ENCODE measurements around the gene ADI1. TPM values are rescaled to one million over a fixed set of nuclear protein-coding genes. Genes with fewer than 3 reads are reported as not detected.
"Not testable (repeated sequence)": the region's sequence is repeated elsewhere in the genome, so short reads cannot be mapped to it uniquely, and the experiment has no call there.

ADI1 gene
- total RNA-seq, 1 donor from 2014 or later, result 63.6 TPM

DNA sequence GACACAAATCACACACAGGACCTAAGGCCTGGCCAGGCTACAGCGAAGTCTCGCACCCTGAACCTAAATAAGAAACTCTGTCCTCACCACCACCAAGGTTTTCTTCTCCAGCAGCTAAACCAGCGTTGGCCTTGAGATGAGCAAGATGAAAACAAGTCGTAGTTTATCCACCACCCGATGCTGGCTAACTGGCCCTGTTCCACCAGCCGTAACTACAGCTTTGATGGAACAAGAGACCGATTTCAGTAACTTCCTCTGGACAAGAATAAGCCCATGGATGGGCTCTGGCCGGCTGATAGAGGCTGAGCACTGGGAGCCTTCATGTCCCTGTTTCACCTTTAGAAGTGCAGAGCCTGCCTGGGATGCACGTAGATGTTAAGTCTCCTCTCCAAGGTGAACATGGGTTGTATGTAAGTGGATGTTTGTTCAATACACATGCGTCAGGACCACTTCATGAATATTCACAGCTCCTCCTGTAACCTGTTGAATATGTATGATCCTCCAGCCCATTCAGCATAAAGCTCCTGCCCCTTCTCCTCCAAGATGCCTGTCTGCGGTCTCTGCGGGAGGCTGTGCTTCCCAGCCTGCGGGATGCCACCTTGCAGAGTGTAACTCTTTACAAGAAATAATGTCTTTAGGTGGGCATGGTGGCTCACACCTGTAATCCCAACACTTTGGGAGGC lies 24.2 kb downstream of the ADI1 start:
- DNase-seq (ENCODE audit: low spot score), result peak; percentile 71

DNA sequence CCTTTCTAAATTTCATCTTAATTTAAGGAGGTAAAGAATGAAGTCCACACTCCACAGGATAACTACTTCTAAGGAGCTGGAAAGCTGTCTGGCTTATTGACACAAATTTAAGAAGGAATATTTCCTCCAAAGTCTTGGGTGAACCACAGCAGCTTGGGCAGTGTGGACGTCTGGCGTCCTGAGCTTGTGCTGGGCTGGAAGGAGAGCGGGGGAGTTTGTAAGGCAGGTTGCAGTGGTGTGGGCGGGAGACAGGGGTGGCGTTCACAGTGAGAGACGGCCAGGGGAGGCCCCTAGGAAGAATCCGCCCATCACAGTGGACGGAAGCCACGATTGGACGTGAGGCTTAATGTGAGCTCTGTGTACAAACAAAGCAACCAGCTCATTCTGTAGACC lies 25.7 kb downstream of the ADI1 start:
- peak; percentile 65 for DNase-seq (ENCODE audit: low spot score)

DNA sequence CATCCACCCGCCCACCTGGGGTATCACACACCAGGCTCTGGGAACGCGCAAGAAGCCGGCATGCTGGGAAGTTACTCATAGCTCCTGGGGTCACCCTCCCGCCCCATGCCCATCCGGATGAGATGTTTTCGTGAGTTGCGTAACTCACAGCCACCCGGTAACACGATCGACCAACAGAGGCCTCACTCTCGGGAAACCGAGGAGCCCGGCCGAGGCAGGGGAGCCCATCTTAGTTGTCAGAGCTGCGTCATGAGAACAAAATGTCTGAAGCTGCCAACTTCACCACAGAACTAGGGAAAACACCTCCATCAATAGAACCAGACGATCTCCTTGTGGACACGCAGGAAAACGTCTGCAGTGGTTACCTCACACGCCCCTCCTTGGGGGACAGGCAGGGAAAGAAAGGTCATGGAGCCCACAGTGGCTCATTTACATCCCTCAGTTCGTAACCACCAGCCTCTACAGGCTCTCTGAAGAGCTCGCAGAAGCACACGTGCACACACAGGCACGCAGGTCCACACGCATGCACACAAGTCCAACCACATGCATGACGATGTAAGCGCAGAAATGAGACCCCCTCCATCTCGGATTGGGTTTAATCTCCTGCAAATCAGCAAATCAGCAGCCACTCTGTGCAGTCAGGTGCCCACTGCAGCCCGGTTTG lies 26.2 kb downstream of the ADI1 start:
- DNase-seq (ENCODE audit: low spot score), result peak; percentile 90

DNA sequence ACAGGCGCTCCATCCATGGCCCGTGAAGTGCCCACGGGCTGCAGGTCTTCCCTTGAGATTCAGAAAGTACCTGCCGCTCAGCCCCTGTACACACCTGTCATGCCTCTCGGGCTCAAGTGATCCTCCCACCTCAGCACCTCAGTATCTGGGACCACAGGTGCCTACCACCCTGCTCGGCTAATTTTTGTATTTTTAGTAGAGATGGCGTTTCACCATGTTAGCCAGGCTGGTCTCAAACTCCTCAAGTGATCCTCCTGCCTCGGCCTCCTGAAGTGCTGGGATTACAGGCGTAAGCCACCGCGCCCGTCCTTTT lies 26.9 kb downstream of the ADI1 start:
- not testable (repeated sequence) for DNase-seq (ENCODE audit: low spot score)

DNA sequence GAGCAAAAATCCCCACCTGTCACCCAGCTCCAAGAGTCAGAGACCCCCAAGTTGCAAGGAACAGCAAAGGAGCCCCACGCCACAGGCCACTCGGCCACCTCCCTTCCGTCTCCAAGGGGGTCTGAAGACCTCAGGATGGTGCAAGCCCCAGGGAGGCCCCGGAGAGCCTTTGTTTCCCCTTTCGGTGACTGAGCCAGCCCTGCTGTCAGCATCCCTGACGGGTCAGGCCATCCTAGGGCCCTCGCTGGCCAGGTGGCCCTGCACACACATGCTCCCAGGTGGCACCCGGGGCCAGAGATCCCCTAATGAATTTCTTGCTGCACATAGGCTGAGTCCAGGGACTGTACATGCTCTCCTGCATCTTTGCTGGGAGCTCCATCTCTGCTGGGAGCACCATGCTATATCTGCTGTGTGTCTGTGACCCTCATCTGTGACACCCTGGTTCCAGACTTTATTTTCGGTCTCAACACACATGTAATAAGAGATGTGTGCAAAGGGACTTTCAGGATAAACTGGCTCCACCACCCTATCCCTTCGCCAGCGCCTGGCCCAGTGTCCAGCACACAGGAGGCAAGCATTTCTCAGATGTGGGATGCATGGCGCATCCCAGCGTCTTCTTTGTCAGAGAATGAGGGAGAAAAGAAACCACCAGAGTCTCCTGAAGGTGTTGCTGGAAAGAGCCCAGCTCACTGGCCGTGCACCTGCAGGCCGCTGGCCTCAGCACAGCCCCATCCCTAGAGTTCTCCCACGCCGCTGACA lies 27.4 kb downstream of the ADI1 start:
- DNase-seq (ENCODE audit: low spot score), result peak; percentile 72

DNA sequence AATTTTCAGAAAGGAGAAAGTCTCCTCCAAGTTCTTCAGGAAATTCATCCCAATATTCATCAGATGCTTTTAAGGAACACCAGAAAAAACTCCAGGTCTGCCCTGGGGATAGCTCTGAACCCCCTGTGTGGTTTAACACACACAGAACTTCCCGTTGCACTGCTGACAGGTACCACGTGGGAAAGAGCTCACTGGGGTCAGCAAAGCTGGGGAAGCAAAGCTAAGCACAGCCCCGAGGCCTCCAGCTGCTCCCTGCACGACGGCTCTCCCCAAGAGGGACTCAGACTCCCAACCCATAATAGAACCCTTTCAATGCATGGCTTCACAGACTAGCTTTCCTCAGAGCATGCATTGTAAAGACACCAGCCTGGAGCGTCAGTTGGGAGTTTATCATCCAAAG lies 28.0 kb downstream of the ADI1 start:
- peak; percentile 75 for DNase-seq (ENCODE audit: low spot score)

DNA sequence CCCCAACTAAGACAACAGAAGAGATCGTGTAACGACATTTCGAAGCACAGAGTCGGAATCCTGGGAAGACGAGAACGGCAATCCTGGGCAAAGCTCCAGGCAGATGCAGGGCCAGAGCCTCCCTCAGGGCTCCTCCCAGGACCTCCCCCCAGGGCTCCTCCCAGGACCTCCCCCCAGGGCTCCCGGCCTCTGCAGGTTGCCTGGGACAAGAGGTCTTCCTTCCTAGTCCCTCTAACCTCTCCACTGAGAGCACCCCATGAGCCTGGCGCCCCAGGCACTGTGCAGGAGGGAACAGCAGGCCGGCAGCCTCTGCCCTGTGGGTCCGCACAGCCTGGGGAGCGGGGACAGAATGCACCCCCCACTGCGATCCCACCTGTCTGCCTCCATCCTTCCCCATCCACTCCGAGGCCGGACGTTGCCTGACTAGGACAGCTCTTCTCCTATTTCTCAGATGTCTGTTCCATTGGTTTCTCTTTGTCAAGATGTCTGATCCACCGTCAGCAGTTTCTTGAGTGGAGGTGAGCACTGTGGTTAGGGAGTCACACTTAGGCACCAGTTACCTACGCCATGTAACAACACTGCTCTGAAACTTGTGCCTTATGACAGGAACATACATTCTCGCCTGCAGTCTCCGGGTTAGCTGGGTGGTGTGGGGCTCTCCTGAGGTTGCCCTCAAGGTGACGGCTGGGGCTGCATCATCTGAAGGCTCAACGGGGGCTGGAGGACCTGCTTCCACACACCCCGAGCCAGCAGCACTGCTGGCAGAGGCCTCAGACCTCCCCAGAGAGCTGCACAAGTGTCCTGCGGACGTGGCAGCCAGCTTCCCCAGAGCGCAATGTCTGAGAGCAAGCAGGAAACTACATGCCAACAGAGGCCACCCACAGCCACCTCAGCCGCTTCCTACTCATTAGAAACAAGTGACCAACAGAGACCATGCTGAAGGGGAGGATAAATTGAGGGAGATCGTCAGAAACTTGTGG lies 28.9 kb downstream of the ADI1 start:
- DNase-seq (ENCODE audit: low spot score), result peak; percentile 89

DNA sequence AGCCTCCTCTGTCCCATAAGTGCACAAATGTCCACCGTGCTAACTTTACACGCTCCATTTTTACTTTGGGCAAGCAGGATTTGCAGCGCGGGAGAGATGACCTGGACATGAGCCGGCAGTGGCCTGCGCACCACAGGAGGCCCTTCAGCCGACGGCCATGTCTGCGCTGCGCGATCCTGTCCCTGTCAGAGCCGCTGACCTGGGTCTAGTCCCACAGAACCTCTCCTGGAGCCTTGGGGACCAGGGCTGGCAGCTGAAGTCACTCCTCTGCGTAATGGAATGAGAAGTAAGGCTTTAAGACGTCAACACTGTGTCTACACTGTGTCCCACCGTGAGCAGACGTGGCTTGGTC lies 29.6 kb downstream of the ADI1 start:
- DNase-seq (ENCODE audit: low spot score), result peak; percentile 77

DNA sequence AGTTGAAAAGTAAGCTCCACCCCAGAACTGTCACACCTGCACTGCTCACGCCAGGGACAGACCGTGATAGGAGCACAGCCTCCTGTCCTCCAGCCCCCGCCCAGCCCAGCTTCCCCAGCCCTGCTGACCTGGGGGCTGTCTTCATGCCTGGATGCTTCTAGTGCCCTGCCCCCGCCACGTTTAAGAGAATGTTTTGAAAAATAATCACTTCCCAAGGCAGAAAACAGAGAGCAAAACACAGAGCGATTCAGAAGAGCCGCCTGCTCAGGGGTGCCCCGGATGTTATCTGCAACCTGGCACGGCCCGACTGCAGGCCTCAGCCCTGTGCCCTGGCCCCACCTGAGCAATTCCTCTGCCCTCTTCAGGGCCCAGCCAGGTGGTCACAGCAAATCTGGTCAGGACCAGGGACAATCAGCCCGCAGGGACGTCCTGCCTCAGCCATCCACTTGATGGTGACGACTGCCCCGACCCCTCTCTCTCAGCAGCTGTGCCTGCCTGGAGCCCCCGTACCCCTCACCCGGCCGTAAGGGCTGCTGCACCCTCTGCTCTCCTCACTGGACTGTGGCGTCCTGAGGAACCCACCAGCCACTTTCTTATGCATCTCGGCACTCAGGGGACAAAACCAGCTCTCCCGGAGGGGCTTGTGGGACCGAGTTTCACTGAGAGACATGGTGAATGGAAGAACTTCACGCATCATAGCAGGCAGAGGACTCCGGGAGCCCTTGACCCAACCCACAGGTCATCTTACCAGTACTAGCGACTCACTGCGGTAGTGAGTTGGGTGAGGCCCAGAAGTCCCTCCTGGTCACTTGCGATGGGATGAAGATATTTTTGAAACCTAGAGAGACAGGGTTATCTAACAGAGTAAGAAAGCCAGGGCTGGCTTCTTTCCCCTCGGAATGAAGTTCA lies 30.2 kb downstream of the ADI1 start:
- peak; percentile 73 for DNase-seq (ENCODE audit: low spot score)

DNA sequence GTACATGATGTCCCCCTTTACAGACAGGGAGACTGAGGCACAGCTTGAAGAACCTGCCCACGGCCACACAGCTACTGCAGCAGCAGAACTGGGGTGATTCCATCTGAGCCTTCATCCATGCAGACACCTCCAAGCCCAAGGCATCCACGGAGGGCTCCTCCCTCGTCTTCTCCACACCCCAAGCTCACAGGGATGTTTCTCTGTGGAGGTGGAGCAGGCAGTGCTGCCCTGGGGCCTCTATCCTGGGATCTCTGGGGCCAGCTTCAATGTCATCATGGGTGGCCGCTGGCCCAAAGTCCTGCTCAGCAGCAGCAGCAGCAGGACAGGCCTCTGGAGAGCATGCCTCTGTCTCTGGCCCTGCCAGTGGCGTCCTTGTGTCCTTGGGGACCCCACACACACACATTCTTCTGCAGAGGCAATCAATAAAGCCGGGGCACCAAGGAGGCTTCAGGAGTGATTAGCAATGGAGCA lies 31.2 kb downstream of the ADI1 start:
- peak; percentile 49 for DNase-seq (ENCODE audit: low spot score)

DNA sequence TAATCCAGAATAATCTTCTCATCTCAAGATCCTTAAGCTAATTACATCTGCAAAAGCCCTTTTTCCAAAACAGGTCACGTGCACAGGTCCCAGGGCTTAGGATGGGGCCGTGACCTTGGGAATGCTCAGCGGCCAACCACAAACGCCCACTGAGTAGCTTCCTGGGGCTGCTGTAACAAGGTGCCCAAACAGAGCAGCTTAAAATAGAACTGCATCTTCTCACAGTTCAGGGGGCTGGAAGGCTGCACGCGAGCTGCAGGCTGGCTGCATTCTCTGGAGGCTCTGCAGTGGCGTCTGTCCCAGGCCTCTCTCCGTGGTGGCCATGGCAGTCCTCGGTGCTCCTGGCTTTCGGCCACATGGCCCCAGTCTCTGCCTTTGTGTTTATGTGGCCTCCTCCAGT lies 31.9 kb downstream of the ADI1 start:
- peak; percentile 60 for DNase-seq (ENCODE audit: low spot score)

DNA sequence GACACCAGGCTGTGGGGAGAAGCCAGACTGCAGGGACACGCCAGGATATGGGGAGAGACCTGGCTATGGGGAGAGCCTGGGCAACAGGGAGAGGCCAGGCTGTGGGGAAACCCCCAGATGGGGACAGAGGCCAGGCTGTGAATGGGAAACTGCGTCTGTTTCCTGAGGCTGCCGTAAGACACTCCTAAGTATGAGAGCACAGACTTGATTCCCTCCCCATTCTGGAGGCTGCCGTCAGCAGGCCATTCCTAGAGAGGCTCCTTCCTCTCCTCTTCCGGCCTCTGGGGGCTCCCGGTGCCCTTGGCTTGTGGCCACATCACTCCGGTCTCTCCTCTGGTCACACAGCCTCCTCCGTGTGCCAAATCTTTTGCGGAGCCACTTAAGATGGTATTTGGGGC lies 32.3 kb downstream of the ADI1 start:
- DNase-seq (ENCODE audit: low spot score), result peak; percentile 53

DNA sequence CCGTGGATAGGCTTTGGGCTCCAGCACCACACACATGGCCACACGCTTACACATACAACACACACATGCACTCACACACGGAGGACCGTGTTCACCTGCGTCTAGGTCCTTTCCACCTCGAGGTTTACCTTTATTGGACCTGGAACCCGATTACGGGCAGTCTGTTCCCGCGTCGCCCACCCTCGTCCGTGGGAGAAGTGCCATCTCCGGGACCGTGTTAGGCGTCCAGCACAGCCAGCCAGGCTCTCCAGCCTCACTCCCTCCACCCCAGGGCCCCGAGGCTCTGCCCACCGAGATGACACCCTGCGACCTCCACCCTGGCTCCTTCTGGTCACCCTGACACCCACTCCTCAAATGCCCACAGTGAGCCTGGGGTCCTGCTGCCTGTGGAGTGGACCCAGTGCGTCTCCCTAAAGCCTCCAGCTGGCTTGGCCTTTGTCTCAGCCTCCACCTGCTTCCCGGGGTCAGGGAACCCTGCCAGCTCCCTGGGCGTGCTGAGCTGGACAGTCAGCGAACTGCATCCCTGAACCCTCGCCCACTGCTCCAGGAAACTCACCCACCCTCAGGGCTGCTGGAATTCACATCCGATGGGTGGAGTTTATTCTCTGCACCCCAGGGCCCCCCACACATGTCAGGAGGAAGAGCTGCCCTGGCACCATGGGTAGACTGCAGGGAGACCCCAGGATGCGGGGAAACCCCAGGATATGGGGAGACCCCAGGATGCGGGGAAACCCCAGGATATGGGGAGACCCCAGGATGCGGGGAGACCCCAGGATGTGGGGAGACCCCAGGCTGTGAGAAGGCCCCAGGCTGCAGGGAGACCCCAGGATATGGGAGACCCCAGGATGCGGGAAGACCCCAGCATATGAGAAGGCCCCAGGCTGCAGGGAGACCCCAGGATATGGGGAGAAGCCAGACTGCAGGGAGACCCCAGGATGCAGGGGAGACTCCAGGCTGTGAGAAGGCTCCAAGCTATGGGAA lies 33.0 kb downstream of the ADI1 start:
- DNase-seq (ENCODE audit: low spot score), result peak; percentile 82

DNA sequence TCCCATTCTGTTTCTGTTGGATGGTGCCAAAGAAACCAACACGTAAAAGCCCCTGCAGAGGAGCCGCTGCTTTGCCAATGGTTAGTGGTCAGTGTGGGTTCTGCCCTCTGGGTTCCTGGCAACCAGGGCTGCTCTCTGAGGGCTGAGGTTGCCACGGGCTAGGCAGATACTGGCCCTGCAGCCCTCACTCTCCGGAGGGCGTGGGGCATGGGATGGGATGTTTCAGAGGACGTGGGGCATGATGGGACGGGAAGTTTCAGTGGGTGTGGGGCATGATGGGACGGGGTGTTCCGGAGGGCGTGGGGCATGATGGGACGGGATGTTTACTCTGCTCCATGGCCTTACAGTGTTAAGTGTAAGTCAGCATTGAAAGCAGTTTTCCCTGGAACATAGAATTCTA lies 34.2 kb downstream of the ADI1 start:
- DNase-seq (ENCODE audit: low spot score), result peak; percentile 88

DNA sequence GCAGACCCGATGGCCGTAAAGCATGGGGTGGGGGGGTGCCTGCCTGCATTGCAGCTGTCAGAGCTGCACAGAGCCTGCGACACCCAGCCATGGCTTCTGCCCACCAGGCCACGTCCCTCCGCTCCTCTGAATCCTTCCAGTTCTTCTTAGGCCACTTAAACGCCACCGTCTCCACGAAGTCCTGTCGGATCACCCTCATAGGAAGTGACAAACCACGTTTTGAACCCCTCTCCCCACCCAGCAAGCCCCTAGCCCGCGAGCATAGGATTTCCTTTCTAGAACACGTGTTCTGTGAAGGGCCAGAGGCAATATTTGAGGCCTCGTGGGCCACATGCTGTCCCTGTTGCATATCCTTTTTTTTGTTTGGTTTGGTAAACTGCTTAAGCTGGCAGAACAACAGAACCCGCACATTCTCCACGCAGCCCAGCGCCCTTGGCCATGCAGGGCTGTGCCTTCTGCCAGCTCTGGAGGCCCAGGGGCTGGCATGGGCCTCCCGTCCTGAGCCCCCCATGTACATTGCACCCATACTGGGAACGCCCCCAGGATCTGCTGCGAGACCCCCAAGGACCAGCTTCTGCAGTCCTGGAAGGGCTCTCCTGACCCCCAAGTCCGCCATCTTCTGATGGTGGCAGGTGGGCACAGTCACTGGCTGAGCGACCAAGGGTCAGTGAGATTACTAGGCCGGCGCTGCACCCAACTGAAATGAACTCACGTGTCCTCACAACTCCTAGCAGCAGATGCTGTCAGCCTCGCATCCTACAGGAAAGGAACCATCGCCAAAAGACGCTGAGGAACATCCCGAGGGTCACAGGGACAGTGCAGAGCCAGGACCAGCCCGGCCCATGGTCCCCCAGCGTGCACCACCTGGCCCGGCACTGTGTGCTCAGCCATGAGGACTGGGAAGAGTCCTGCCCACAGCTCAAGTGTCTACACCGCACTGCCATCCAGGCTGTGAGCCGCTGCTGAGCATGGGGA lies 35.1 kb downstream of the ADI1 start:
- DNase-seq (ENCODE audit: low spot score), result peak; percentile 53

DNA sequence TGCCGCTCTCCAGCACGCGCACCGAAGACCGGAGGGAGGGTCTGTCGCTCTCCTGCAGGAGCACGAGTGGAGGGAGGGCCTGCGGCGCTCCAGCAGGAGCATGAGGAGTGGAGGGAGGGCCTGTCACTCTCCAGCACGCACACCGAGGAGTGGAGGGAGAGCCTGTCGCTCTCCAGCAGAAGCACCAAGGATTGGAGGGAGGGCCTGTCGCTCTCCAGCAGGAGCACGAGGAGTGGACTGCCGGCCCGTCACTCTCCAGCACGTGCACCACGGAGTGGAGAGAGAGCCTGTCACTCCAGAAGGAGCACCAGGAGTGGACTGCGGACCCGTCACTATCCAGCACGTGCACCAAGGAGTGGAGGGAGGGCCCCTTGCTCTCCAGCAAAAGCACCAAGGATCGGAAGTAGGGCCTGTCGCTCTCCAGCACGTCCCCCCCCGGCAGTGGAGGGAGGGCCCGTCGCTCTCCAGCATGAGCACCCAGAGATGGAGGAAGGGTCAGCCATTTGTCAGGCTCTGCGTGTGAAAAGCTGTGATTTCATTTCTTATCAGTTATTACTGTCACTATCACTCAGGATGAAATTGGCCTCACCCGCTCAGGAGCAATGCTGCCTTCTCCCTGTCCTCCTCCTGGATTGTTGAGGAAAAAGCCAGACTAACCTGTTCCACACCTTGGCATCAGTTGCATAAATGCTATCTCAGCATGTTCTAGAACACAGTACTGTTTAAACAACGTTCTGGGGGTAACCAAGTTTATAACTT lies 35.9 kb downstream of the ADI1 start:
- DNase-seq (ENCODE audit: low spot score), result no peak

DNA sequence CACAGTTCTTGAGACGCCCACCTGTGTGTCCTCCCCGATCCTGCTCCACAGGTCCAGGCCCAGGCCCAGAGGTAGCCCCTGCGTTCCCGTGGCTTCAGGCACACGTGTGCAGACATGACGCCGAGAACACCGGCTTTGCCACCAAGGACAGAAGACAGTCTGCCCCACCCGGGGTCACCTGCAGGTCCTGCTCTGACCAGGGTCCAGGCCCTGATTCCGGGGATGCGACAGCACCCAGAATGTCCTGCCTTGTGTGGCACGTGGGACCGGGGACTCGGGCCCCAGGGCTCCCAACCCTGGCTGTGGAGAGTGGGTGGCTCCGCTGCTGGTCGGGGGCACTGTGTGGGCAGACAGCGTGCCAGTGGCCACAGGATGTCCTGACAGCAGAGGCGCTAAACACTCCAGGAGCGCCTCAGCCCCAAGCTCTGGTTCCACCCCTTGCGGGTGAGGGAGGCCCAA lies 36.9 kb downstream of the ADI1 start:
- DNase-seq (ENCODE audit: low spot score), result no peak

All from mesenteric fat pad (tissue), 1 donor.